GM23338 (cell line): ENCODE measurements around the gene DOCK11. TPM values are rescaled to one million over a fixed set of nuclear protein-coding genes. Genes with fewer than 3 reads are reported as not detected.

Experiments used
- ATAC-seq: fragments of 200-7000 bp; cut with Tn5 transposase; 3 replicates; pipeline ENCODE4 v1.9.1; 2020
- DNase-seq: peaks from one replicate; pipeline ENCODE4 v3.0.0-alpha.2; 2015; ENCODE audit warnings: low spot score
- H2AFZ ChIP-seq: fragments of 200-600 bp; sonication (generic); 2 replicates; pipeline ENCODE4 v1.8.0; 2016; ENCODE audit warnings: antibody characterized with exemption, mild to moderate bottlenecking, moderate library complexity
- H3F3A ChIP-seq: fragments of 200-600 bp; sonication (generic); replicated peaks from 2 replicates; pipeline ENCODE4 v1.8.0; 2017; ENCODE audit warnings: antibody characterized with exemption, mixed run types, low read depth
- H3K27ac ChIP-seq: fragments of 200-600 bp; sonication (generic); 2 replicates; pipeline ENCODE4 v1.6.1; 2016; ENCODE audit warnings: low read depth
- H3K27me3 ChIP-seq: fragments of 200-600 bp; sonication (generic); 2 replicates; pipeline ENCODE4 v1.8.0; 2016; ENCODE audit warnings: mild to moderate bottlenecking, mixed run types, moderate library complexity; ENCODE audit not compliant: insufficient read depth
- H3K36me3 ChIP-seq: fragments of 200-600 bp; sonication (generic); 2 replicates; pipeline ENCODE4 v1.8.0; 2016; ENCODE audit warnings: mild to moderate bottlenecking; ENCODE audit not compliant: insufficient read depth
- H3K4me1 ChIP-seq: fragments of 200-600 bp; sonication (generic); 2 replicates; pipeline ENCODE4 v1.8.0; 2016; ENCODE audit warnings: mild to moderate bottlenecking, moderate library complexity; ENCODE audit not compliant: insufficient read depth
- H3K4me2 ChIP-seq: fragments of 200-600 bp; sonication (generic); 2 replicates; pipeline ENCODE4 v1.7.1; 2017; ENCODE audit warnings: mixed run types
- H3K4me3 ChIP-seq: fragments of 200-600 bp; sonication (generic); 2 replicates; pipeline ENCODE4 v1.6.1; 2016; ENCODE audit warnings: mixed run types
- H3K79me2 ChIP-seq: fragments of 200-600 bp; sonication (generic); replicated peaks from 2 replicates; pipeline ENCODE4 v1.8.0; 2017; ENCODE audit warnings: mild to moderate bottlenecking; ENCODE audit not compliant: insufficient read depth
- H3K9me2 ChIP-seq: fragments of 200-600 bp; sonication (generic); 2 replicates; pipeline ENCODE4 v1.8.0; 2017; ENCODE audit not compliant: insufficient read depth
- H4K20me1 ChIP-seq: fragments of 200-600 bp; sonication (generic); replicated peaks from 2 replicates; pipeline ENCODE4 v1.8.0; 2017; ENCODE audit warnings: mild to moderate bottlenecking; ENCODE audit not compliant: insufficient read depth
- H3K27ac Mint-ChIP-seq: 2 replicates; pipeline ENCODE4 v1.8.0; 2020; ENCODE audit warnings: inconsistent platforms, mild to moderate bottlenecking, moderate library complexity, mixed read lengths
- H3K27me3 Mint-ChIP-seq: 3 replicates; pipeline ENCODE4 v1.8.0; 2022; ENCODE audit warnings: low read depth, mild to moderate bottlenecking, moderate library complexity, mixed read lengths, inconsistent platforms; ENCODE audit not compliant: insufficient read depth, poor library complexity
- H3K36me3 Mint-ChIP-seq: 3 replicates; pipeline ENCODE4 v1.8.0; 2021; ENCODE audit warnings: low read depth, mild to moderate bottlenecking, inconsistent platforms, moderate library complexity, mixed read lengths
- H3K4me1 Mint-ChIP-seq: 3 replicates; pipeline ENCODE4 v1.8.0; 2020; ENCODE audit warnings: mild to moderate bottlenecking, inconsistent platforms, mixed read lengths
- H3K4me3 Mint-ChIP-seq: 3 replicates; pipeline ENCODE4 v1.8.0; 2021; ENCODE audit warnings: moderate library complexity, mild to moderate bottlenecking, inconsistent platforms, mixed read lengths
- H3K9me3 Mint-ChIP-seq: 3 replicates; pipeline ENCODE4 v1.8.0; 2020; ENCODE audit warnings: moderate library complexity, mild to moderate bottlenecking, inconsistent platforms, mixed read lengths
- CREB1 ChIP-seq: fragments of 250-450 bp; sonication (Bioruptor Pico); IDR thresholded peaks from 2 replicates; pipeline ENCODE4 v1.5.0; 2020; ENCODE audit warnings: low read depth, mild to moderate bottlenecking, moderate library complexity
- CTCF ChIP-seq, 2 experiments: fragments of 200-600 bp in 1 of 2; sonication (generic) in 1 of 2; conservative IDR thresholded peaks; 2 replicates each; pipeline versions ENCODE4 v1.5.1 to v1.6.1; 2016 to 2017; ENCODE audit warnings: antibody characterized with exemption in 2 of 2, low read depth in 2 of 2, mild to moderate bottlenecking in 2 of 2, moderate library complexity in 1 of 2
- EZH2 ChIP-seq: fragments of 200-600 bp; sonication (generic); IDR thresholded peaks from one replicate; pipeline ENCODE4 v1.8.0; 2017; ENCODE audit warnings: antibody characterized with exemption, mild to moderate bottlenecking, low read depth; ENCODE audit not compliant: unreplicated experiment
- EZH2phosphoT487 ChIP-seq: fragments of 200-600 bp; sonication (generic); IDR thresholded peaks from one replicate; pipeline ENCODE4 v1.8.1; 2018; ENCODE audit warnings: antibody characterized with exemption; ENCODE audit not compliant: unreplicated experiment
- JUNB ChIP-seq: IDR thresholded peaks from one replicate; pipeline ENCODE4 v1.6.1; 2016; ENCODE audit warnings: antibody characterized with exemption; ENCODE audit not compliant: unreplicated experiment
- NANOG ChIP-seq: IDR thresholded peaks from 2 replicates; pipeline ENCODE4 v1.6.1; 2016; ENCODE audit warnings: antibody characterized with exemption, borderline replicate concordance
- POLR2AphosphoS5 ChIP-seq: IDR thresholded peaks from 2 replicates; pipeline ENCODE4 v1.6.1; 2016; ENCODE audit warnings: antibody characterized with exemption, low read depth
- STAT1 ChIP-seq: IDR thresholded peaks from one replicate; pipeline ENCODE4 v1.6.1; 2016; ENCODE audit warnings: antibody characterized with exemption; ENCODE audit not compliant: unreplicated experiment
- ZNF114 ChIP-seq: fragments of 250-450 bp; sonication (Bioruptor Pico); IDR thresholded peaks from 2 replicates; pipeline ENCODE4 v1.5.0; 2020; ENCODE audit warnings: mild to moderate bottlenecking, moderate library complexity
- ZNF331 ChIP-seq: fragments of 250-450 bp; sonication (Bioruptor Pico); IDR thresholded peaks from 2 replicates; pipeline ENCODE4 v1.5.0; 2020; ENCODE audit warnings: low read depth, mild to moderate bottlenecking, moderate library complexity
- polyA plus RNA-seq: library from polyadenylated mRNA; unstranded; fragments of >200 nt; fragmentation: Nextera tagmentation; extraction: Ambion mirVana; gene quantifications from 2 replicates; pipeline ENCODE4 v1.2.1, GENCODE V29; 2016
- total RNA-seq: library from RNA; depleted of rRNA; stranded (reverse); fragments of >200 nt; shearing (Covaris generic); gene quantifications from 2 replicates; pipeline ENCODE4 v1.2.3, GENCODE V29; 2014
- TF ChIP-seq, protein P1 (sequence below): IDR thresholded peaks from 2 replicates; pipeline ENCODE4 v1.6.1; 2016; ENCODE audit warnings: antibody characterized with exemption

The DOCK11 gene
- total and polyA plus RNA-seq, 2 experiments from 2014 or later, result 6.0 to 12.3 TPM

DNA sequence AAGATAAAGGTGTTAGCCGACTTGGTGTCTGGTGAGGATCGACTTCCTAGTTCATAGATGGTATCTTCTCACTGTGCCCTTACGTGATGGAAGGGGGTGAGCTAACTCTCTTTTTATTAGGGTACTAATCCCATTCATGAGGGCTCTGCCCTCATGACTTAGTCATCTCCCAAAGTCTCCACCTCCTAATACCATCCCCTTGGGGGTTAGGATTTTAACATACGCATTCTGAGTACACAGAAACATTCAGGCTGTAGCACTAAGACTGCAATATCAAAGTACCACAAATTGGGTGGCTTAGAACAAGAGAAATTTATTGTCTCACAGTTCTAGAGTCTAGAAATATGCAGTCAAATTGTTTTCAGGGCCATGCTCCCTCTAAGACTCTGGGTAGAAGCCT lies 173.8 kb downstream of the DOCK11 start (continued):
- TF ChIP-seq CTCF (conservative IDR thresholded peaks at IDR 0.05; ENCODE audit: low read depth in 2 of 2), result no peak
- TF ChIP-seq ZNF114 (CRISPR knock-in tag), result no peak
- TF ChIP-seq EZH2, result no peak
- no peak for TF ChIP-seq ZNF331 (CRISPR knock-in tag)
- no peak for TF ChIP-seq JUNB
- TF ChIP-seq, protein P1, sequence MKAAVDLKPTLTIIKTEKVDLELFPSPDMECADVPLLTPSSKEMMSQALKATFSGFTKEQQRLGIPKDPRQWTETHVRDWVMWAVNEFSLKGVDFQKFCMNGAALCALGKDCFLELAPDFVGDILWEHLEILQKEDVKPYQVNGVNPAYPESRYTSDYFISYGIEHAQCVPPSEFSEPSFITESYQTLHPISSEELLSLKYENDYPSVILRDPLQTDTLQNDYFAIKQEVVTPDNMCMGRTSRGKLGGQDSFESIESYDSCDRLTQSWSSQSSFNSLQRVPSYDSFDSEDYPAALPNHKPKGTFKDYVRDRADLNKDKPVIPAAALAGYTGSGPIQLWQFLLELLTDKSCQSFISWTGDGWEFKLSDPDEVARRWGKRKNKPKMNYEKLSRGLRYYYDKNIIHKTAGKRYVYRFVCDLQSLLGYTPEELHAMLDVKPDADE, result no peak
- TF ChIP-seq STAT1, result no peak
- TF ChIP-seq POLR2AphosphoS5, result no peak

- Mint-ChIP-seq H3K36me3 (no peaks in the 10 kb centered on the region), H3K4me1 (no peaks in the 10 kb centered on the region), H3K4me3 (no peak overlapping the region), H3K27me3 (no peaks in the 10 kb centered on the region), H3K27ac (no peak overlapping the region), H3K9me3 (no peaks in the 10 kb centered on the region)
- Histone ChIP-seq H3K4me3 (no peak overlapping the region), H3K27ac (no peak overlapping the region), H3K79me2 (no peaks in the 10 kb centered on the region), H3K9me2 (no peaks in the 10 kb centered on the region), H3K4me1 (no peaks in the 10 kb centered on the region), H3K27me3 (no peaks in the 10 kb centered on the region), H3F3A (no peaks in the 10 kb centered on the region), H4K20me1 (no peaks in the 10 kb centered on the region), H3K36me3 (no peaks in the 10 kb centered on the region), H3K4me2 (no peak overlapping the region), H2AFZ (no peak overlapping the region)
- DNase-seq (no peak), ATAC-seq (no peak)
- TF ChIP-seq EZH2phosphoT487 (no peak), NANOG (no peak), ZNF114 (CRISPR knock-in tag) (no peak), CREB1 (CRISPR knock-in tag) (no peak), POLR2AphosphoS5 (no peak), CTCF (conservative IDR thresholded peaks at IDR 0.05; ENCODE audit: low read depth in 2 of 2) (no peak)
- TF ChIP-seq, protein P1, result no peak
Observed at GRCh38 chrX:118675326-118675965, 179.8 kb downstream of the DOCK11 start.
